ENCODE data around the gene AOPEP. TPM values are rescaled to one million over a fixed set of nuclear protein-coding genes. Genes with fewer than 3 reads are reported as not detected.

The AOPEP gene
- total and polyA plus RNA-seq, 2 of the 13 experiments (the other 11 are each of a cell fraction or from before 2014, with no cell fraction given): 22.2 to 41.6 TPM

GRCh38 chr9:94899464-94900221 lies 173.1 kb downstream of the AOPEP start (continued):
- TF ChIP-seq, protein P1, sequence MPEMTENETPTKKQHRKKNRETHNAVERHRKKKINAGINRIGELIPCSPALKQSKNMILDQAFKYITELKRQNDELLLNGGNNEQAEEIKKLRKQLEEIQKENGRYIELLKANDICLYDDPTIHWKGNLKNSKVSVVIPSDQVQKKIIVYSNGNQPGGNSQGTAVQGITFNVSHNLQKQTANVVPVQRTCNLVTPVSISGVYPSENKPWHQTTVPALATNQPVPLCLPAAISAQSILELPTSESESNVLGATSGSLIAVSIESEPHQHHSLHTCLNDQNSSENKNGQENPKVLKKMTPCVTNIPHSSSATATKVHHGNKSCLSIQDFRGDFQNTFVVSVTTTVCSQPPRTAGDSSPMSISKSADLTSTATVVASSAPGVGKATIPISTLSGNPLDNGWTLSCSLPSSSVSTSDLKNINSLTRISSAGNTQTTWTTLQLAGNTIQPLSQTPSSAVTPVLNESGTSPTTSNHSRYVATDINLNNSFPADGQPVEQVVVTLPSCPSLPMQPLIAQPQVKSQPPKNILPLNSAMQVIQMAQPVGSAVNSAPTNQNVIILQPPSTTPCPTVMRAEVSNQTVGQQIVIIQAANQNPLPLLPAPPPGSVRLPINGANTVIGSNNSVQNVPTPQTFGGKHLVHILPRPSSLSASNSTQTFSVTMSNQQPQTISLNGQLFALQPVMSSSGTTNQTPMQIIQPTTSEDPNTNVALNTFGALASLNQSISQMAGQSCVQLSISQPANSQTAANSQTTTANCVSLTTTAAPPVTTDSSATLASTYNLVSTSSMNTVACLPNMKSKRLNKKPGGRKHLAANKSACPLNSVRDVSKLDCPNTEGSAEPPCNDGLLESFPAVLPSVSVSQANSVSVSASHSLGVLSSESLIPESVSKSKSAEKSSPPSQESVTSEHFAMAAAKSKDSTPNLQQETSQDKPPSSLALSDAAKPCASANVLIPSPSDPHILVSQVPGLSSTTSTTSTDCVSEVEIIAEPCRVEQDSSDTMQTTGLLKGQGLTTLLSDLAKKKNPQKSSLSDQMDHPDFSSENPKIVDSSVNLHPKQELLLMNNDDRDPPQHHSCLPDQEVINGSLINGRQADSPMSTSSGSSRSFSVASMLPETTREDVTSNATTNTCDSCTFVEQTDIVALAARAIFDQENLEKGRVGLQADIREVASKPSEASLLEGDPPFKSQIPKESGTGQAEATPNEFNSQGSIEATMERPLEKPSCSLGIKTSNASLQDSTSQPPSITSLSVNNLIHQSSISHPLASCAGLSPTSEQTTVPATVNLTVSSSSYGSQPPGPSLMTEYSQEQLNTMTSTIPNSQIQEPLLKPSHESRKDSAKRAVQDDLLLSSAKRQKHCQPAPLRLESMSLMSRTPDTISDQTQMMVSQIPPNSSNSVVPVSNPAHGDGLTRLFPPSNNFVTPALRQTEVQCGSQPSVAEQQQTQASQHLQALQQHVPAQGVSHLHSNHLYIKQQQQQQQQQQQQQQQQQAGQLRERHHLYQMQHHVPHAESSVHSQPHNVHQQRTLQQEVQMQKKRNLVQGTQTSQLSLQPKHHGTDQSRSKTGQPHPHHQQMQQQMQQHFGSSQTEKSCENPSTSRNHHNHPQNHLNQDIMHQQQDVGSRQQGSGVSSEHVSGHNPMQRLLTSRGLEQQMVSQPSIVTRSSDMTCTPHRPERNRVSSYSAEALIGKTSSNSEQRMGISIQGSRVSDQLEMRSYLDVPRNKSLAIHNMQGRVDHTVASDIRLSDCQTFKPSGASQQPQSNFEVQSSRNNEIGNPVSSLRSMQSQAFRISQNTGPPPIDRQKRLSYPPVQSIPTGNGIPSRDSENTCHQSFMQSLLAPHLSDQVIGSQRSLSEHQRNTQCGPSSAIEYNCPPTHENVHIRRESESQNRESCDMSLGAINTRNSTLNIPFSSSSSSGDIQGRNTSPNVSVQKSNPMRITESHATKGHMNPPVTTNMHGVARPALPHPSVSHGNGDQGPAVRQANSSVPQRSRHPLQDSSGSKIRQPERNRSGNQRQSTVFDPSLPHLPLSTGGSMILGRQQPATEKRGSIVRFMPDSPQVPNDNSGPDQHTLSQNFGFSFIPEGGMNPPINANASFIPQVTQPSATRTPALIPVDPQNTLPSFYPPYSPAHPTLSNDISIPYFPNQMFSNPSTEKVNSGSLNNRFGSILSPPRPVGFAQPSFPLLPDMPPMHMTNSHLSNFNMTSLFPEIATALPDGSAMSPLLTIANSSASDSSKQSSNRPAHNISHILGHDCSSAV (CRISPR knock-in tag; IDR thresholded peaks at IDR 0.05; ENCODE audit: borderline replicate concordance): no peak
- TF ChIP-seq POLR2AphosphoS2 (IDR thresholded peaks at IDR 0.05; ENCODE audit: low read depth, low read length): no peak
- no peak for TF ChIP-seq ZNF354B (CRISPR knock-in tag; IDR thresholded peaks at IDR 0.05)
- TF ChIP-seq ZNF3 (CRISPR knock-in tag; IDR thresholded peaks at IDR 0.05): no peak
- TF ChIP-seq CSRNP1 (CRISPR knock-in tag; IDR thresholded peaks at IDR 0.05): no peak
- TF ChIP-seq ZNF768 (CRISPR knock-in tag; IDR thresholded peaks at IDR 0.05): no peak
- 0 out of 2 replicates have a peak, but pooled peaks have one; percentile 36 for TF ChIP-seq ZNF451 (CRISPR knock-in tag; IDR thresholded peaks at IDR 0.05)
- TF ChIP-seq ZNF780A (CRISPR knock-in tag; IDR thresholded peaks at IDR 0.05): no peak
- no peak for TF ChIP-seq ZBTB1 (CRISPR knock-in tag; IDR thresholded peaks at IDR 0.05; ENCODE audit: borderline replicate concordance)
- no peak for TF ChIP-seq KDM5A (IDR thresholded peaks at IDR 0.05; ENCODE audit: borderline replicate concordance, low read length)
- TF ChIP-seq, protein P2, sequence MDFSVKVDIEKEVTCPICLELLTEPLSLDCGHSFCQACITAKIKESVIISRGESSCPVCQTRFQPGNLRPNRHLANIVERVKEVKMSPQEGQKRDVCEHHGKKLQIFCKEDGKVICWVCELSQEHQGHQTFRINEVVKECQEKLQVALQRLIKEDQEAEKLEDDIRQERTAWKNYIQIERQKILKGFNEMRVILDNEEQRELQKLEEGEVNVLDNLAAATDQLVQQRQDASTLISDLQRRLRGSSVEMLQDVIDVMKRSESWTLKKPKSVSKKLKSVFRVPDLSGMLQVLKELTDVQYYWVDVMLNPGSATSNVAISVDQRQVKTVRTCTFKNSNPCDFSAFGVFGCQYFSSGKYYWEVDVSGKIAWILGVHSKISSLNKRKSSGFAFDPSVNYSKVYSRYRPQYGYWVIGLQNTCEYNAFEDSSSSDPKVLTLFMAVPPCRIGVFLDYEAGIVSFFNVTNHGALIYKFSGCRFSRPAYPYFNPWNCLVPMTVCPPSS (IDR thresholded peaks at IDR 0.05): no peak
- TF ChIP-seq FOSL2 (CRISPR knock-in tag; IDR thresholded peaks at IDR 0.05): peak; percentile 94
- TF ChIP-seq ASH2L (IDR thresholded peaks at IDR 0.05; ENCODE audit: insufficient read length, low read depth, low read length): peak; percentile 57
- TF ChIP-seq, protein P3, sequence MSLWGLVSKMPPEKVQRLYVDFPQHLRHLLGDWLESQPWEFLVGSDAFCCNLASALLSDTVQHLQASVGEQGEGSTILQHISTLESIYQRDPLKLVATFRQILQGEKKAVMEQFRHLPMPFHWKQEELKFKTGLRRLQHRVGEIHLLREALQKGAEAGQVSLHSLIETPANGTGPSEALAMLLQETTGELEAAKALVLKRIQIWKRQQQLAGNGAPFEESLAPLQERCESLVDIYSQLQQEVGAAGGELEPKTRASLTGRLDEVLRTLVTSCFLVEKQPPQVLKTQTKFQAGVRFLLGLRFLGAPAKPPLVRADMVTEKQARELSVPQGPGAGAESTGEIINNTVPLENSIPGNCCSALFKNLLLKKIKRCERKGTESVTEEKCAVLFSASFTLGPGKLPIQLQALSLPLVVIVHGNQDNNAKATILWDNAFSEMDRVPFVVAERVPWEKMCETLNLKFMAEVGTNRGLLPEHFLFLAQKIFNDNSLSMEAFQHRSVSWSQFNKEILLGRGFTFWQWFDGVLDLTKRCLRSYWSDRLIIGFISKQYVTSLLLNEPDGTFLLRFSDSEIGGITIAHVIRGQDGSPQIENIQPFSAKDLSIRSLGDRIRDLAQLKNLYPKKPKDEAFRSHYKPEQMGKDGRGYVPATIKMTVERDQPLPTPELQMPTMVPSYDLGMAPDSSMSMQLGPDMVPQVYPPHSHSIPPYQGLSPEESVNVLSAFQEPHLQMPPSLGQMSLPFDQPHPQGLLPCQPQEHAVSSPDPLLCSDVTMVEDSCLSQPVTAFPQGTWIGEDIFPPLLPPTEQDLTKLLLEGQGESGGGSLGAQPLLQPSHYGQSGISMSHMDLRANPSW (CRISPR knock-in tag; IDR thresholded peaks at IDR 0.05; ENCODE audit: borderline replicate concordance): 0 out of 2 replicates have a peak, but pooled peaks have one; percentile 52
- TF ChIP-seq SCMH1 (CRISPR knock-in tag; IDR thresholded peaks at IDR 0.05; ENCODE audit: borderline replicate concordance): no peak
